Vagina (tissue), 2 donors: ENCODE results near the gene ZNF536.

Source experiments
- POLR2A ChIP-seq, 2 donors: fragments of 450-650 bp; IDR thresholded peaks; one replicate each; pipeline ENCODE4 v1.6.1; 2017; ENCODE audit warnings: antibody characterized with exemption in 2 of 2, mild to moderate bottlenecking in 2 of 2, moderate library complexity in 2 of 2
- POLR2AphosphoS5 ChIP-seq, 2 donors: sonication (generic); formaldehyde crosslinking; IDR thresholded peaks; one replicate each; pipeline ENCODE4 v1.9.0; 2017; ENCODE audit warnings: antibody characterized with exemption in 2 of 2, mild to moderate bottlenecking in 2 of 2, low read depth in 1 of 2; ENCODE audit not compliant: insufficient read depth in 1 of 2

DNA sequence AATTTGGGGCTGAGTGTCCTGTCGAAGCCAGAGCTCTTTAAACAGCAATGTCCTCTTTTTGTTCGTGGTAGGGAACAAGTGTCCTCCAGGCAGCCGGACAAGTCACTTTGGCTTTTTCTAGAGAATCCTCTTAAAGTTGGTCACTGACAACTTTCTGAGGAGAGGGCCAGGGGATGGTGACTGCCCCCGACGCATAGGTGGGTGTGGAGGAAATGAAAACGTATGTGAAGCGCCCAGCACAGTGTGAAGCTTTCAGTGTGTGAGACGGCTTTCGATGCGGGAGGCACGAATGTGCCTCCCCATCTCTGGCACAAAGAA, 45.8 kb upstream of the ZNF536 start:
- TF ChIP-seq POLR2AphosphoS5 (IDR thresholded peaks at IDR 0.05; ENCODE audit: insufficient read depth in 1 of 2, low read depth in 1 of 2) (no peak), POLR2A (IDR thresholded peaks at IDR 0.05) (no peak)
